AG09319 (cell line): ENCODE measurements around the gene SLC17A7.
"Not testable (repeated sequence)": the region's sequence is repeated elsewhere in the genome, so short reads cannot be mapped to it uniquely, and the experiment has no call there.

Experiments
- DNase-seq: peaks from one replicate; pipeline ENCODE4 v3.0.0-alpha.2; 2010; ENCODE audit warnings: low read depth; ENCODE audit errors: extremely low read depth
- TF ChIP-seq, protein P1 (sequence below): IDR thresholded peaks from 2 replicates; pipeline ENCODE4 v1.5.1; 2011; ENCODE audit warnings: low read depth, mild to moderate bottlenecking, inconsistent platforms, low read length, moderate library complexity

SLC17A7 gene

DNA sequence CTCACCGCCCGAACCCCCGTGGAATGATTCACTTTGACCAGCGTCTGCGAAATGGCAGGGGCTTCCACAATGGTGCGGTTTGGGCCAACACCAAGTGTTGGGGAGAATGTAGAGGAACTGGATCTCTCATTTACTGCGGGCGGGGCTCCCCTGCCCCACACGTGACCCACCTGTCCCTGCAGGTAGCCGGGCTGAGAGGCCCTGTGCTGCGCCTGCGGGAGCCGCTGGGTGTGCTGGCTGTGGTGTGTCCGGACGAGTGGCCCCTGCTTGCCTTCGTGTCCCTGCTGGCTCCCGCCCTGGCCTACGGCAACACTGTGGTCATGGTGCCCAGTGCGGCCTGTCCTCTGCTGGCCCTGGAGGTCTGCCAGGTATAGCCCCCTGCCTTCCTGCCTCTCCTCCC is 26.9 kb upstream of the SLC17A7 start:
- DNase-seq: no peak

DNA sequence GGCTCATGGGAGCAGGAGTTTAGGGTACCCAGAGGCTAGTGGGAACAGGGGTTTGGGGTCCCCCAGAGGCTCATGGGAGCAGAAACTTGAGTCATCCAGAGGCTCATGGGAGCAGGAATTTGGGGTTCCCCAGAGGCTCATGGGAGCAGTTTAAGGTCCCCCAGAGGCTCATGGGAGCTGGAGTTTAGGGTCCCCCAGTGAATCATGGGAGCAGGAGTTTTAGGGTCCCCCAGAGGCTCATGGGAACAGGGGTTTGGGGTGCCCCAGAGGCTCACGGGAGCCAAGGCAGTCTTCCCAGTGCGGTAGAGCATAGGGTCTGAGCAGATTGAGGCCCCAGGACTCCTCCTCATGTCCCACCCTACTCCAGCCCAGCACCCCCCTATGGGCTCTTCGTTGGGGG is 24.0 kb upstream of the SLC17A7 start:
- no peak for DNase-seq
- TF ChIP-seq, protein P1, sequence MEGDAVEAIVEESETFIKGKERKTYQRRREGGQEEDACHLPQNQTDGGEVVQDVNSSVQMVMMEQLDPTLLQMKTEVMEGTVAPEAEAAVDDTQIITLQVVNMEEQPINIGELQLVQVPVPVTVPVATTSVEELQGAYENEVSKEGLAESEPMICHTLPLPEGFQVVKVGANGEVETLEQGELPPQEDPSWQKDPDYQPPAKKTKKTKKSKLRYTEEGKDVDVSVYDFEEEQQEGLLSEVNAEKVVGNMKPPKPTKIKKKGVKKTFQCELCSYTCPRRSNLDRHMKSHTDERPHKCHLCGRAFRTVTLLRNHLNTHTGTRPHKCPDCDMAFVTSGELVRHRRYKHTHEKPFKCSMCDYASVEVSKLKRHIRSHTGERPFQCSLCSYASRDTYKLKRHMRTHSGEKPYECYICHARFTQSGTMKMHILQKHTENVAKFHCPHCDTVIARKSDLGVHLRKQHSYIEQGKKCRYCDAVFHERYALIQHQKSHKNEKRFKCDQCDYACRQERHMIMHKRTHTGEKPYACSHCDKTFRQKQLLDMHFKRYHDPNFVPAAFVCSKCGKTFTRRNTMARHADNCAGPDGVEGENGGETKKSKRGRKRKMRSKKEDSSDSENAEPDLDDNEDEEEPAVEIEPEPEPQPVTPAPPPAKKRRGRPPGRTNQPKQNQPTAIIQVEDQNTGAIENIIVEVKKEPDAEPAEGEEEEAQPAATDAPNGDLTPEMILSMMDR: no peak

More for the DNA sequence above, 26.9 kb upstream of the SLC17A7 start:
- TF ChIP-seq, protein P1: no peak

DNA sequence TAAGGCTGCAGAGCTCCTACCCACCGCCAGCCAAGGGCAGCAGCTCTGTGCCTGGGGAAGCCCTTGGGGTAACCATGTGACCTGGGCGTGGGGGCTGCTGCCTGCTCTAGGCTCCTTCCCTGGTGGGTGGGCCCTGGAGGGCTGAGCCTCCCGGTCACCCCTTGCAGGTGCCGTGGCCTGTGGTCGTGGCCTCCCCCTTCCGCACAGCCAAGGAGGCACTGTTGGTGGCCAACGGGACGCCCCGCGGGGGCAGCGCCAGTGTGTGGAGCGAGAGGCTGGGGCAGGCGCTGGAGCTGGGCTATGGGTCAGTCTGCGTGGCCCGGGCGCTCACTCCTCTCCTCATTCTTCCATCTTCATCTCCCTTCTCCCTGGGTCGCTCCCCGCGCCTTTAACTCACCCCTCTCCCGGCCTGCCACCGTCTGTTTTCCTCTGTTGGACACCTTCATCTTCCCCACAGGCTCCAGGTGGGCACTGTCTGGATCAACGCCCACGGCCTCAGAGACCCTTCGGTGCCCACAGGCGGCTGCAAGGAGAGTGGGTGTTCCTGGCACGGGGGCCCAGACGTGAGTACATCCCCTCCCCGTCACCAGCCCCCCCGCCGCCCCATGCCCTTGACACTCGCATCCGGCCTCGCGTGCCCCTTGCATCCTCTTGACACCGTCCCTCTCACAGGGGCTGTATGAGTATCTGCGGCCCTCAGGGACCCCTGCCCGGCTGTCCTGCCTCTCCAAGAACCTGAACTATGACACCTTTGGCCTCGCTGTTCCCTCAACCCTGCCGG is 22.8 kb upstream of the SLC17A7 start:
- no peak for DNase-seq
- TF ChIP-seq, protein P1: no peak

DNA sequence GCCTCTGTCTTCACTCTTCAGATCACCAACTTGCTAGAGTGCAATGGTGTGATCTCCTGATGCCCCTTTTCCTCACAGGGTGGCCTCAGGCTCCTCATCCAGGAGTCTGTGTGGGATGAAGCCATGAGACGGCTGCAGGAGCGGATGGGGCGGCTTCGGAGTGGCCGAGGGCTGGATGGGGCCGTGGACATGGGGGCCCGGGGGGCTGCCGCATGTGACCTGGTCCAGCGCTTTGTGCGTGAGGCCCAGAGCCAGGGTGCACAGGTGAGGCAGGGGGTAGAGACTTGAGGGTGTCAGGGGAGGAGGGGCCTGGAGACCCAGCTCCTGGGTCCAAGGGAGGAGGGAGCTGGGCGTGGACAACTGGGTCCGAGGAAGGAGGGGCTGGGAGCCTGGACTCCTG is 21.2 kb upstream of the SLC17A7 start:
- TF ChIP-seq, protein P1: no peak
- no peak for DNase-seq

DNA sequence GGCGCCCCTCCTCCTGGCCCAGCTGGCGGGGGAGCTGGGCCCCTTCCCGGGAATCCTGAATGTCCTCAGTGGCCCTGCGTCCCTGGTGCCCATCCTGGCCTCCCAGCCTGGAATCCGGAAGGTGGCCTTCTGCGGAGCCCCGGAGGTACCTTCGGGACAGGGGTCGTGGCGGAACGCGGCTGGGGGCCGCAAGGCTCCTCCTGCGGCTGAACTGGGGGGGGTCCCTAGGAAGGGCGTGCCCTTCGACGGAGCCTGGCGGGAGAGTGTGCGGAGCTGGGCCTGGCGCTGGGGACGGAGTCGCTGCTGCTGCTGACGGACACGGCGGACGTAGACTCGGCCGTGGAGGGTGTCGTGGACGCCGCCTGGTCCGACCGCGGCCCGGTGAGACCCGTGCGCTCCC is 20.3 kb upstream of the SLC17A7 start:
- TF ChIP-seq, protein P1: no peak
- no peak for DNase-seq

DNA sequence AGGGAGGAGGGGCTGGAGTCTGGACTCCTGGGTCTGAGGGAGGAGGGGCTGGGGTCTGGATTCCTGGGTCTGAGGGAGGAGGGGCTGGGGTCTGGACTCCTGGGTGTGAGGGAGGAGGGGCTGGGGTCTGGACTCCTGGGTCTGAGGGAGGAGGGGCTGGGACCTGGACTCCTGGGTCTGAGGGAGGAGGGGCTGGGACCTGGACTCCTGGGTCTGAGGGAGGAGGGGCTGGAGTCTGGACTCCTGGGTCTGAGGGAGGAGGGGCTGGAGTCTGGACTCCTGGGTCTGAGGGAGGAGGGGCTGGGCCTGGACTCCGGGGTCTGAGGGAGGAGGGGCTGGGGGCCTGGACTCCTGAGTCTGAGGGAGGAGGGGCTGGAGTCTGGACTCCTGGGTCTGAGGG is 19.8 kb upstream of the SLC17A7 start:
- DNase-seq: not testable (repeated sequence)

DNA sequence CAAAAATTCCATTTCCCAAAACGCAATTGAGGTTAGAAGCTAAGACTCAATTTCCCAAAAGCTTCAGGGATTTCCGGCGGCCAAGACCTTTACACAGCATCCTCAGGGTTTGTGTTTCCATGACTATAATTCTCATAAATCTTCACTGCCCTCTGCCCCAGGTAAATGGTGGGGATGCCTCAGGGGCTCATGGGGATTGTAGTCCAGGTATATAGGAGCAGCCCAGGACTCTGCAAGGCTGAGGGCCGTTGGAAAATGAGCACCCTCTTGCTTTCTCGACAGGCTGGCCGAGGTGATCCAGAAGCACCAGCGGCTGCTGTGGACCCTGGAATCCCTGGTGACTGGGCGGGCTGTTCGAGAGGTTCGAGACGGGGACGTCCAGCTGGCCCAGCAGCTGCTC is 18.1 kb upstream of the SLC17A7 start:
- no peak for DNase-seq
- TF ChIP-seq, protein P1: no peak

DNA sequence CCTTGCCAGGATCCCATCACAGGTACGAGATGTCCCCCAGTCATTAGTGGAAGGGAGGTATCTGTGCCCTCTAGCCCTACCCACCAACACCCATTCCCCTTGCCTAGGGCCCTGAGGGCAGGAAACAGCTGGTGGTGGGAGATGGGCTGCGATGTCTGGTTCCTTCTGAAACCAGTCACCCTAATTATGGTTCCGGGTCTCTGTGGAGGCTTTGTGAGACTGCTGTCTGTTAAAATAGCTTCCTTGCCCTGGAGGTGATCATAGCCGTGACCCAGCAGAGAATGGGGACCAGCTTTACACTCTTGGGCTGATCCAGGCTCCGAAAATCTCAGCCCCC is 17.2 kb upstream of the SLC17A7 start:
- DNase-seq: no peak
- TF ChIP-seq, protein P1: no peak
